ENCODE measurements around the gene XPO6.
"Not testable (repeated sequence)": the region's sequence is repeated elsewhere in the genome, so short reads cannot be mapped to it uniquely, and the experiment has no call there.

Gene XPO6, protein sequence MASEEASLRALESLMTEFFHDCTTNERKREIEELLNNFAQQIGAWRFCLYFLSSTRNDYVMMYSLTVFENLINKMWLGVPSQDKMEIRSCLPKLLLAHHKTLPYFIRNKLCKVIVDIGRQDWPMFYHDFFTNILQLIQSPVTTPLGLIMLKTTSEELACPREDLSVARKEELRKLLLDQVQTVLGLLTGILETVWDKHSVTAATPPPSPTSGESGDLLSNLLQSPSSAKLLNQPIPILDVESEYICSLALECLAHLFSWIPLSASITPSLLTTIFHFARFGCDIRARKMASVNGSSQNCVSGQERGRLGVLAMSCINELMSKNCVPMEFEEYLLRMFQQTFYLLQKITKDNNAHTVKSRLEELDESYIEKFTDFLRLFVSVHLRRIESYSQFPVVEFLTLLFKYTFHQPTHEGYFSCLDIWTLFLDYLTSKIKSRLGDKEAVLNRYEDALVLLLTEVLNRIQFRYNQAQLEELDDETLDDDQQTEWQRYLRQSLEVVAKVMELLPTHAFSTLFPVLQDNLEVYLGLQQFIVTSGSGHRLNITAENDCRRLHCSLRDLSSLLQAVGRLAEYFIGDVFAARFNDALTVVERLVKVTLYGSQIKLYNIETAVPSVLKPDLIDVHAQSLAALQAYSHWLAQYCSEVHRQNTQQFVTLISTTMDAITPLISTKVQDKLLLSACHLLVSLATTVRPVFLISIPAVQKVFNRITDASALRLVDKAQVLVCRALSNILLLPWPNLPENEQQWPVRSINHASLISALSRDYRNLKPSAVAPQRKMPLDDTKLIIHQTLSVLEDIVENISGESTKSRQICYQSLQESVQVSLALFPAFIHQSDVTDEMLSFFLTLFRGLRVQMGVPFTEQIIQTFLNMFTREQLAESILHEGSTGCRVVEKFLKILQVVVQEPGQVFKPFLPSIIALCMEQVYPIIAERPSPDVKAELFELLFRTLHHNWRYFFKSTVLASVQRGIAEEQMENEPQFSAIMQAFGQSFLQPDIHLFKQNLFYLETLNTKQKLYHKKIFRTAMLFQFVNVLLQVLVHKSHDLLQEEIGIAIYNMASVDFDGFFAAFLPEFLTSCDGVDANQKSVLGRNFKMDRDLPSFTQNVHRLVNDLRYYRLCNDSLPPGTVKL

DNA sequence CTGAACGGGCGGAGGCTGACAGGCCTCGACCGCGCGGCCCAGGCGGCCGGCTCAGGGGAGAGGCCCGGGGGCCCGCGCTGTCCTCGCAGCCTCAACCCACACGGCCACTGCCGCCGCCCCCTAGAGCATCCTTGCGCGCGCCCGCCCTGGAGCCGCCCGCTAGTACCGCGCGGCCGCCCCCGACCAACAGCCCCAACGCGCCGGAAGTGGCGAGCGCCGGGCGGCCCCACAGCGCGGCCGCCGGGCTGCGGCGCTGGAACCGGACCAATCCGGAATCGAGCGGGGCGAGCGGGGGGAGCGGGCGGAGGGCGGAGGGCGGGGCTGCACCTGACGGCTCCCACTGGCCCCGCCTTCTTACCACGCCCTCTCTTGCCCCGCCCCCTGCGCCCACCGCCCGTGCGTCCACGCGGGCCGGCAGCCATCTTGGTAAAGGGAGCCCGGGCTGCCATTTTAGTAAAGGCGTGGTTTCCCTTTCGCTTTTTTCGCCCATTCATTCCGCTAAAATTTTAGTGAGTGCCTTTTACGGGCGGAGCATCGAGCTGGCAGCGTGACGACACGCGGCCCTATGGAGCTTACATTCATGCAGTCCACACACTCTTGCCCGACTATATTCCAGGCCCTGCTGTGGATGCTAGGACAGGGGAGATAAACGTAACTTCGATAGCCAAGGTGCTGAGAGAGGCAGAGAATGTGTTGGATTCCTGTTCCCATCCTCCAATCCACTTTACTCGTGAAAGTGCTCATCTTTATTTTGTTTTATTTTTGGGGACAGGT lies at the start of gene XPO6:
TSS of gene XPO6 (minus strand) at position 208 of the 774 bp plus-strand sequence. CDS start 597 bp downstream, outside the sequence.
- DNase-seq (ENCODE audit: low read depth in 2 of 2) = peak; percentile 98 to 100

GRCh38 chr16:28260193-28260592 lies 48.4 kb upstream of the XPO6 start:
- no peak for DNase-seq (ENCODE audit: low read depth in 2 of 2)

GRCh38 chr16:28259781-28260150 lies 48.0 kb upstream of the XPO6 start:
- no peak for DNase-seq (ENCODE audit: low read depth in 2 of 2)

DNA sequence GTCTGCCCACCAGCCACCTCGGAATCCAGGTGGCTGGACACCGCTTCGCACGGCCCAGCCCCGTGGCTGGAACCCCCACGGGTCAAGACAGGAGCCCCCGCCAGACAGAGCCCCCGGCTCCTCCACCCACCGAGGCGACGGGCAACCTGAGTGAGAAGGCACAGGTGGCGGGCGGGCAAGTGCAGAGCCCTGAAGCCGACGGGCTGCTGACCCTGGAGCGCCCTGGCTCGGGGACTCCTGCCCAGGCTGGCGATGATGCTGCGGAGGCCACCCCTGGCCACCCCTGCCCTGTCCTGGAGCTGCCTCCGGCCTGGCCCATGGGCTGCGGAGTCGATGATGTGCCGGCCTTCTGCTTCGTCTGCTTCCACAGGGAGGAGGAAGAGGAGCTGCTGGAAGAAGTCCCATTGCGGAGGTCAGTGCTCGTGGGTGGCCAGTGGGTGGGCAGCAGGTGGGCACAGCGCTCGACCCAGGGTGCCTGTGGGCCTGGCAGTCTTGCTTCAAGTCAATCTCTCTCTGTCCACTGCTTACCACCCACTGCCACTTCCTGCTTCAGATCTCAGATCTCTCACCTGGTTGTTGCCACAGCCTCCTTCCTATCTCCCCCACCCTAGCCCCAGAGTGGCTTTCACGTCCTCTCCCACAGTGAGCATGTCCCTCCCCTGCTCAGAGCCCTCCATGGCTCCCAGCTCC lies 47.5 kb upstream of the XPO6 start:
- DNase-seq (ENCODE audit: low read depth in 2 of 2) = no peak

GRCh38 chr16:28258567-28258966 lies 46.8 kb upstream of the XPO6 start:
- DNase-seq (ENCODE audit: low read depth in 2 of 2) = no peak

DNA sequence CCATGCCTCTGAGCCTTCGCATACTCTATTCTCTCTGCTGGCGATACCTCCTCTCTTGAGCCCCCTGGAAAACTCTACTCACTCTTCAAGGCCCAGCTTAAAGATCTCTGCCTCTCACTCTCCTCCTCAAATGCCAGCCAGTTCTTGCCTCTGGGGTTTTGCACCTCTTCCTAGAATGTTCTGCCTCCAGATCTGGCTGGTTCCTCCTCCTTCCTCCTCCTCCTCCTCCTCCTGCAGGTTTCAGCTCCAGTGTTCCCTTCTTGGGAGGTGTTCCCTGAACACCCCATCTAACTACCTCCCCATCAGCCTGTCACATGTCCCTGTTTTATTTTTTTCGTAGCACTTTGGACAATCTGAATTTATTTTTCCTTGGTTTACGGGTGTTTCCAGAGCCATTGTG lies 45.5 kb upstream of the XPO6 start:
- no peak for DNase-seq (ENCODE audit: low read depth in 2 of 2)

DNA sequence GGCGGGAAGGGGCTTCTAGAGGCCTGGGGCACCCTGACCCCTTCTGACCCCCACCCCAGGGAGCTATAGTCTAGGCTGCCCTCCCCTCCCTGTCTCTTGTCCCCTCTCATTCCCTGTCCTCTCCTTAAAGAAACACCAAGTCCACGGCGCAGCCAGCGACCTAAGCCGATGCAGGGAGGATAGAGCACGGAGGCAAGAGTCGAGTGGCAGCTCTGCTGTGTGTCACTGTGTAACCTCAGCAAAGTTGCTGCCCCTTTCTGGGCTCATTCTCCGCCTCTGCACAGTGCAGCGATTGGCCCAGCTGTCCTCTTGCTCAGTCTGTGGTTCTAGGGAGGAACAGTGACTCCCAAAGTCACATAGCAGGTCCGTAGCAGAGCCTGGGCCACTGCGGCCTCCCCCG lies 44.1 kb upstream of the XPO6 start:
- no peak for DNase-seq (ENCODE audit: low read depth in 2 of 2)

DNA sequence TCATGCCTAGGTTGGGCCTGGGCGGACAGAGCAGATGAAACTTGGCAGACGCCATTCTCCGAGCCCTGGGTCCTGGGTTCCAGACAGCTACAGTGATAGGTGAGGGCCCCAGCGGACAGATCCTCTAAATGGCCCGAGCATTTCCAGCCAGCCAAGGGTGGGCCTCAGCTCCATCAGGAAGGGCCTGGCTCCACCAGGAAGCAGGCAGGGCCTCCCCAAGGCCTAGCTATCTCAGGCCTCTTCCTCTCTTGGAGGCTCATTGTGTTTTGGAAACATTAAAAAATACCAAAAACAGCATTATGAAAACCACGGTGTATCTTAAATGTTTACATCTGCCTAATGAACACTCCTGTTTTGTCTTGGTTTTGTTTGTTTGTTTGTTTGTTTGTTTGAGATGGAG lies 42.4 kb upstream of the XPO6 start:
- DNase-seq (ENCODE audit: low read depth in 2 of 2) = no peak

DNA sequence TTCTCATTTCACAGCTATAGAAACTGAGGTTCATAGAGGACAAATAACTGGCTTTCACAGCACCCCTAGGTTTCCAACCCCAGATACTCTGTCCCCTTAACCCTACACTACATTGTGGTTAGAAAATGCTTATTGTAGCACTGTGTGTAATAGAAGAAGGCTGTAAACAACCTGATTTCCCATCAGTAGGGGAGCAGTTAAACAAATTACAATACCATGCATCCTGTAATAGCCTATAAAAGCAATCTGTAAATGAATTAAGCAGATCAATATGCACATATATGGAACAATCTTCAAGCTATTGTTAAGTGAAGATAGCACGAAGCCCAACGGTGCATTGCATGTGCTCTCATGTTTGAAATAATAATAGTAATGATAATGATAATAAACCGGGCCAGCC lies 39.2 kb upstream of the XPO6 start:
- no peak for DNase-seq (ENCODE audit: low read depth in 2 of 2)

- DNase-seq (ENCODE audit: low read depth in 2 of 2) = not testable (repeated sequence)
Measured at GRCh38 chr16:28249483-28249882, 37.7 kb upstream of the XPO6 start.

DNA sequence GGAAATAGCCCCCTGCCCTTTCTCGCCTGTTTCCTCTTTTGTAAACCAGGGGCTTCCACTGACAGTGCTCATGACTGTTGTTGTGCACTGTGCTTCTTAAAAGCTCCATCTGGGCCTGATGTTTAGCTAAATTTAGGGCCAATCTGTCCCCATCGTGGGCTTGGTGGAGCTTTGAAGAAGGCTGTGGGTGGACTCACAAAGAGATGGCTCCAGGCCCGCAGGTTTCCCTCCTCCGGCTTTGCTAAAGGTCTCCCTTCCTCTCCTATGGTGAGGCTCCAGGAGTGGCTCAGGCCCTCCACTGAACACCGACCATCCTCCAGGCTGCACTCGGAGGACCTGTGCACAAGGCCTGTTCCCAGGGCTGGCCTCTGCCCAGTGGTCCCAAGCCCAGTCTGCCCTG lies 30.2 kb upstream of the XPO6 start:
- no peak for DNase-seq (ENCODE audit: low read depth in 2 of 2)

- no peak for DNase-seq (ENCODE audit: low read depth in 2 of 2)
Measured at GRCh38 chr16:28237754-28238357, 26.1 kb upstream of the XPO6 start.

- no peak for DNase-seq (ENCODE audit: low read depth in 2 of 2)
Measured at GRCh38 chr16:28231763-28232162, 20.0 kb upstream of the XPO6 start.

GRCh38 chr16:28223909-28224308 lies 12.1 kb upstream of the XPO6 start:
- DNase-seq (ENCODE audit: low read depth in 2 of 2) = not testable (repeated sequence)

DNA sequence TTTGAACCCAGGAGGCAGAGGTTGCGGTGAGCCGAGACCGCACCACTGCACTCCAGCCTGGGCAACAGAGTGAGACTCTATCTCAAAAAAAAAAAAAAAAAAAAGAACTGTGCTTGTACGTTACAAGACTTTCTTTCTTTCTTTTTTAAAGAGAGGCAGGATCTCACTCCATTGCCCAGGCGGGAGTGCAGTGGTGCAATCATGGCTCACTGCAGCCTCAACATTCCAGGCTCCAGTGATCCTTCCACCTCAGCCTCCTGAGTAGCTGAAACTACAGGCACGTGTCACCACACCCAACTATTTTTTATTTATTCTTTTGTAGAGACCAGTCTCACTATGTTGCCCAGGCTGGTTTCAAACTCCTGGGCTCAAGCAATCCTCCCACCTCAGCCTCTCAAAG lies 8.0 kb upstream of the XPO6 start:
- DNase-seq (ENCODE audit: low read depth in 2 of 2) = not testable (repeated sequence)

- DNase-seq (ENCODE audit: low read depth in 2 of 2) = no peak
Measured at GRCh38 chr16:28219282-28219681, 7.5 kb upstream of the XPO6 start.

DNA sequence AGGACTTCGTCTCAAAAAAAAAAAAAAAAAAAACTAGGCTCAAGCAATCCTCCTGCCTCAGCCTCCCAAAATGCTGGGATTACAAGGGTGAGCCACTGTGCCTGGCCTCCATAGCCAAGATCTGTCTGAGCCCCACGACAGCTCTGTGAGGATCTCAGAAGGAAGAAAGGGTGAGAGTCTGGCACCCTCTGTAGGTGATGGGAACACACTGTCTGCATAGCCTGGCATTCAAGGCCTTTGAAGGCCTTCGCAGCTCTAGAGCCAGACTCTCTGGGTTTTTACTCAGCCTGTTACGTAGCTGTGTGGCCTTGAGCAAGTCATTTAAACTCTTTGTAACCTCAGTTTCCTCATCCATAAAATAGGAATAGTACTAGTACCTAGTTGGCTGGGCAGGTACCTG lies 6.3 kb upstream of the XPO6 start:
- peak in 1 of 2 donors; percentile 42 for DNase-seq (ENCODE audit: low read depth in 2 of 2)

GRCh38 chr16:28217326-28217725 lies 5.6 kb upstream of the XPO6 start:
- no peak for DNase-seq (ENCODE audit: low read depth in 2 of 2)

DNA sequence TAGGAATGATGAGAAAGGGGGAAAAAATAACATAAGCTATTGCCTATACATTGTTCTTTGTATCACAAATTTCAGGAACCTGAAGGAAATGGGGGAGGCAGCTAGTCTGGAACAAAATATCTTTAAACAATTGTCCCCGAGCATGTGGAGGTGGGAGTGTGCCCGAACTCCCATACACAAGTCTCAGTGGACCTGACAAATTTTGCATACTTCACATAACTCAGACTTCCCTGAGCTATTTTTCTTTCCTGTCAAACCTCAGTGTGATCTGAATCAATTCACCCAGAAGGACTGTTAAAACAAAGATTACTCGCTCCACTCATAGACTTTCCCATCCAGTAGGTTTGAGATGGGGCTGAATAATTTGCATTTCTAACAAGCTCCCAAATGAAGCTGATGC lies 1.6 kb upstream of the XPO6 start:
- DNase-seq (ENCODE audit: low read depth in 2 of 2) = no peak

DNA sequence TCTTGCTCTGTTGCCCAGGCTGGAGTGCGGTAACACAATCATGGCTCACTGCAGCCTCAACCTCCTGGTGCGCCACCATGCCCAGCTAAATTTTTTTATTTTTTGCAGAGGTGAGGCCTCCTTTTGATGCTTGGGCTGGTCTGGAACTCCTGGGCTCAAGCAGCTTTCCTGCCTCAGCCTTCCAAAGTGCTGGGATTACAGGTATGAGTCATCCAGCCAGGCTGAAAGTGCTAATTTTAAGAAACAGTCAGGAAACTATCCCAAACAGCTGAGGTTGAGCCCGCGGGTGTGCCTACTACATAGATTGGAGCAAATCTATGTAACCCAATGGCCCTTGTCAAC lies 738 bp upstream of the XPO6 start:
- no peak for DNase-seq (ENCODE audit: low read depth in 2 of 2)
